Neural crest cell (in vitro differentiated cells): ENCODE results near the gene ALOX12. TPM values are rescaled to one million over a fixed set of nuclear protein-coding genes. Genes with fewer than 3 reads are reported as not detected.
A peak's percentile ranks its signal among the peaks of the same experiment; 100 is the strongest.

Experiments used
- DNase-seq: peaks from one replicate; pipeline ENCODE4 v3.0.0; 2021; ENCODE audit warnings: low read depth, mixed read lengths, low spot score
- H3K27ac Mint-ChIP-seq: one replicate; pipeline ENCODE4 v1.8.0; 2021; ENCODE audit warnings: mild to moderate bottlenecking, mixed read lengths; ENCODE audit not compliant: unreplicated experiment
- H3K27me3 Mint-ChIP-seq: 2 replicates; pipeline ENCODE4 v1.8.0; 2021; ENCODE audit warnings: low read depth, mild to moderate bottlenecking, mixed read lengths
- H3K36me3 Mint-ChIP-seq: 2 replicates; pipeline ENCODE4 v1.8.0; 2021; ENCODE audit warnings: low read depth, mild to moderate bottlenecking, mixed read lengths
- H3K4me1 Mint-ChIP-seq: 2 replicates; pipeline ENCODE4 v1.8.0; 2021; ENCODE audit warnings: mixed read lengths
- H3K4me3 Mint-ChIP-seq: one replicate; pipeline ENCODE4 v1.8.0; 2021; ENCODE audit warnings: mild to moderate bottlenecking, mixed read lengths
- H3K9me3 Mint-ChIP-seq: 2 replicates; pipeline ENCODE4 v1.8.0; 2021; ENCODE audit warnings: mixed read lengths
- total RNA-seq: library from RNA; stranded (reverse); gene quantifications from 2 replicates; pipeline ENCODE4 v1.2.1, GENCODE V29; 2021
- TF ChIP-seq, protein P1 (sequence below): fragments of 200-600 bp; sonication (generic); conservative IDR thresholded peaks from 2 replicates; pipeline ENCODE4 v1.5.0; 2021; ENCODE audit warnings: antibody characterized with exemption, mild to moderate bottlenecking

The ALOX12 gene
- total RNA-seq, 1 donor from 2014 or later, result 0.16 TPM

GRCh38 chr17:7026471-7027115, 30.7 kb downstream of the ALOX12 start:
- no peak for DNase-seq
- Mint-ChIP-seq H3K4me3 (no peak overlapping the region), H3K36me3 (no peaks in the 10 kb centered on the region), H3K27me3 (peaks cover 48% of the 10 kb centered on the region), H3K9me3 (no peaks in the 10 kb centered on the region), H3K27ac (no peak overlapping the region), H3K4me1 (peaks cover 13% of the 10 kb centered on the region)
- TF ChIP-seq, protein P1, sequence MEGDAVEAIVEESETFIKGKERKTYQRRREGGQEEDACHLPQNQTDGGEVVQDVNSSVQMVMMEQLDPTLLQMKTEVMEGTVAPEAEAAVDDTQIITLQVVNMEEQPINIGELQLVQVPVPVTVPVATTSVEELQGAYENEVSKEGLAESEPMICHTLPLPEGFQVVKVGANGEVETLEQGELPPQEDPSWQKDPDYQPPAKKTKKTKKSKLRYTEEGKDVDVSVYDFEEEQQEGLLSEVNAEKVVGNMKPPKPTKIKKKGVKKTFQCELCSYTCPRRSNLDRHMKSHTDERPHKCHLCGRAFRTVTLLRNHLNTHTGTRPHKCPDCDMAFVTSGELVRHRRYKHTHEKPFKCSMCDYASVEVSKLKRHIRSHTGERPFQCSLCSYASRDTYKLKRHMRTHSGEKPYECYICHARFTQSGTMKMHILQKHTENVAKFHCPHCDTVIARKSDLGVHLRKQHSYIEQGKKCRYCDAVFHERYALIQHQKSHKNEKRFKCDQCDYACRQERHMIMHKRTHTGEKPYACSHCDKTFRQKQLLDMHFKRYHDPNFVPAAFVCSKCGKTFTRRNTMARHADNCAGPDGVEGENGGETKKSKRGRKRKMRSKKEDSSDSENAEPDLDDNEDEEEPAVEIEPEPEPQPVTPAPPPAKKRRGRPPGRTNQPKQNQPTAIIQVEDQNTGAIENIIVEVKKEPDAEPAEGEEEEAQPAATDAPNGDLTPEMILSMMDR, result no peak

GRCh38 chr17:7027335-7027734, 31.5 kb downstream of the ALOX12 start:
- no peaks in the 10 kb centered on the region for H3K36me3 Mint-ChIP-seq
- H3K9me3 Mint-ChIP-seq, result no peaks in the 10 kb centered on the region
- H3K4me1 Mint-ChIP-seq, result peaks cover 11% of the 10 kb centered on the region
- TF ChIP-seq, protein P1, result no peak
- DNase-seq, result no peak
- H3K27me3 Mint-ChIP-seq, result peaks cover 40% of the 10 kb centered on the region
- H3K4me3 Mint-ChIP-seq, result no peak overlapping the region
- H3K27ac Mint-ChIP-seq, result no peak overlapping the region

DNA sequence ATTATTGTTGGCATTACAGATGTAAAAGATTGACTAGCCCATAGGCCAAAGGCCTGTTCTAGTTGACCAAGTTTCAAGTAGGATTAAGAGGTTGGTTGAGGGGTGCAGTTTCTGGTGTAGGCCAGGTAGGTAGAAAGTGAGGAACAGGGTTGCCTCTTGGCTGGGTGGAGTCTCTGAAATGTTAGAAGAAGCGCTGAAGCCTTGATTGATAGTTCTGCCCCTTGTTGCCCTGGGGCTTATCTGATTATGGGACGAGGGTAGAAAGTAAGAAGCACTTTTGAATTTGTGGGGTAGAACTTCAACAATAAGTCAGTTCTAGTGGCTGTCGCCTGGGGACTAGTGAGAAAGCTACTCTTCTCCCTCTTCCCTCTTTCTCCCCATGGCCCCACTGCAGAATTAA, 33.2 kb downstream of the ALOX12 start:
- peaks cover 23% of the 10 kb centered on the region for H3K27me3 Mint-ChIP-seq
- no peaks in the 10 kb centered on the region for H3K9me3 Mint-ChIP-seq
- no peak overlapping the region for H3K4me3 Mint-ChIP-seq
- H3K4me1 Mint-ChIP-seq, result no peaks in the 10 kb centered on the region
- no peak for DNase-seq
- H3K27ac Mint-ChIP-seq, result peak overlapping the region; percentile 20
- TF ChIP-seq, protein P1, result no peak
- no peaks in the 10 kb centered on the region for H3K36me3 Mint-ChIP-seq

DNA sequence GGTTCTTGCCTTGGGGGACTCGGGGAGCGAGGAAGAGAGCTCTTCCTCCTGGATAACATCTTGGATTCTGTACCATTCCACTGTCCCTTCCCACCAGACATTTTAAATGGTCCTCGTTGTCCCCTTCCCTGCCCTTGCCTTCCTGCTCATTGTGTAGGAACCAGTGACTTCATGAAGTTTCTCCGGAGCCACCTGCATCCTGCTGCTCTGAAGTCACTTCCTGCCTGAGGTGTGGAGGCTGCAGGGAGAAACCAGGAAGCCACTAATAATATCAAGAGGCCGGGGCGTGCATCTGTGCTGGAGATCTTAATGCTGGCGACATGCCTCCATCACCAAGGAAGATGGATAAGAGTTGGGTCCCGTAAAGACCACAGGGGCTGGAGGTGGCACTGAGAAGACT, 33.8 kb downstream of the ALOX12 start:
- Mint-ChIP-seq H3K27me3 (peaks cover 18% of the 10 kb centered on the region), H3K36me3 (no peaks in the 10 kb centered on the region), H3K27ac (no peak overlapping the region), H3K4me3 (no peak overlapping the region), H3K9me3 (no peaks in the 10 kb centered on the region), H3K4me1 (no peaks in the 10 kb centered on the region)
- TF ChIP-seq, protein P1, result no peak
- no peak for DNase-seq

GRCh38 chr17:7034955-7035590, 39.2 kb downstream of the ALOX12 start:
- Mint-ChIP-seq H3K4me3 (peak overlapping the region; percentile 98), H3K27ac (peak overlapping the region; percentile 67), H3K4me1 (peaks cover 32% of the 10 kb centered on the region), H3K36me3 (no peaks in the 10 kb centered on the region), H3K9me3 (no peaks in the 10 kb centered on the region), H3K27me3 (peaks cover 17% of the 10 kb centered on the region)
- no peak for DNase-seq
- TF ChIP-seq, protein P1, result no peak
